IMR-90 (cell line): ENCODE measurements around the gene PMM1. TPM values are rescaled to one million over a fixed set of nuclear protein-coding genes. Genes with fewer than 3 reads are reported as not detected.

Source experiments
- ATAC-seq: fragments of 200-7000 bp; cut with Tn5 transposase; 2 replicates; pipeline ENCODE4 v1.9.1; 2020; ENCODE audit warnings: low read depth, mild to moderate bottlenecking, moderate library complexity
- BruUV-seq: library from RNA; stranded (reverse); fragments of 400-500 nt; replicated peaks from 2 replicates; lab custom pipeline; 2021; lab: Mats Ljungman, UMichigan
- CTCF ChIA-PET: fragments of 300-600 bp; formaldehyde crosslinking; extraction: SDS; loops from one replicate; lab custom pipeline; 2021; ENCODE audit warnings: antibody characterized with exemption; lab: Yijun Ruan, JAX
- POLR2A ChIA-PET: fragments of 300-600 bp; sonication (Branson Sonifier 250); formaldehyde crosslinking; loops from one replicate; lab custom pipeline; 2022; ENCODE audit warnings: antibody characterized with exemption; ENCODE audit not compliant: unreplicated experiment; lab: Charles Lee
- DNase-seq: peaks from one replicate; pipeline ENCODE4 v3.0.0; 2013
- H2AFZ ChIP-seq: replicated peaks from 2 replicates; pipeline ENCODE3; 2013; ENCODE audit warnings: low read length, mild to moderate bottlenecking; ENCODE audit not compliant: poor library complexity
- H2AK5ac ChIP-seq: 2 replicates; pipeline ENCODE4 v1.6.1; 2013; ENCODE audit warnings: low read depth, low read length, inconsistent platforms
- H2AK9ac ChIP-seq: replicated peaks from 2 replicates; pipeline ENCODE3; 2013; ENCODE audit warnings: mild to moderate bottlenecking, low read depth, low read length, moderate library complexity; ENCODE audit not compliant: poor library complexity
- H2BK120ac ChIP-seq: 2 replicates; pipeline ENCODE4 v1.6.1; 2013; ENCODE audit warnings: low read depth, low read length, inconsistent platforms
- H2BK15ac ChIP-seq: 3 replicates; pipeline ENCODE4 v1.6.1; 2013; ENCODE audit warnings: low read depth, low read length, inconsistent platforms
- H2BK20ac ChIP-seq: 2 replicates; pipeline ENCODE4 v1.6.1; 2013; ENCODE audit warnings: low read depth, mild to moderate bottlenecking, inconsistent platforms, low read length, moderate library complexity
- H2BK5ac ChIP-seq: 2 replicates; pipeline ENCODE4 v1.6.1; 2013; ENCODE audit warnings: mild to moderate bottlenecking, low read depth, low read length, inconsistent platforms; ENCODE audit not compliant: poor library complexity, severe bottlenecking
- H3K14ac ChIP-seq: replicated peaks from 2 replicates; pipeline ENCODE4 v1.6.1; 2013; ENCODE audit warnings: low read depth, low read length, inconsistent platforms
- H3K18ac ChIP-seq: 2 replicates; pipeline ENCODE4 v1.6.1; 2013; ENCODE audit warnings: low read depth, low read length, control low read depth
- H3K23ac ChIP-seq: 2 replicates; pipeline ENCODE4 v1.6.1; 2013; ENCODE audit warnings: low read depth, low read length, inconsistent platforms
- H3K27ac ChIP-seq: 2 replicates; pipeline ENCODE4 v1.5.1; 2013; ENCODE audit warnings: mild to moderate bottlenecking, control low read depth, low read length; ENCODE audit not compliant: insufficient read depth
- H3K27me3 ChIP-seq: 2 replicates; pipeline ENCODE4 v1.6.1; 2013; ENCODE audit warnings: low read length; ENCODE audit not compliant: control insufficient read depth, insufficient read depth
- H3K36me3 ChIP-seq: 2 replicates; pipeline ENCODE4 v1.6.1; 2013; ENCODE audit warnings: low read length, mixed read lengths; ENCODE audit not compliant: control insufficient read depth, insufficient read depth
- H3K4ac ChIP-seq: 2 replicates; pipeline ENCODE4 v1.6.1; 2013; ENCODE audit warnings: low read depth, low read length, inconsistent platforms
- H3K4me1 ChIP-seq: 2 replicates; pipeline ENCODE4 v1.6.1; 2013; ENCODE audit warnings: low read length, mixed read lengths; ENCODE audit not compliant: control insufficient read depth, insufficient read depth
- H3K4me2 ChIP-seq: 2 replicates; pipeline ENCODE4 v1.6.1; 2013; ENCODE audit warnings: low read depth, mild to moderate bottlenecking, control low read depth, low read length, moderate library complexity
- H3K4me3 ChIP-seq: 2 replicates; pipeline ENCODE4 v1.5.1; 2013; ENCODE audit warnings: low read depth, mild to moderate bottlenecking, control low read depth, low read length, moderate library complexity; ENCODE audit not compliant: insufficient read depth
- H3K56ac ChIP-seq: 2 replicates; pipeline ENCODE4 v1.6.1; 2013; ENCODE audit warnings: low read length, inconsistent platforms; ENCODE audit not compliant: insufficient read depth; ENCODE audit errors: extremely low read depth
- H3K79me1 ChIP-seq, 2 experiments: 2 replicates each; pipeline ENCODE4 v1.6.1; 2013; ENCODE audit warnings: low read length in 2 of 2, inconsistent platforms in 1 of 2, low read depth in 1 of 2
- H3K9ac ChIP-seq: 2 replicates; pipeline ENCODE4 v1.6.1; 2013; ENCODE audit warnings: low read depth, low read length, control low read depth
- H3K9me1 ChIP-seq: 2 replicates; pipeline ENCODE4 v1.6.1; 2013; ENCODE audit warnings: low read length, inconsistent platforms; ENCODE audit not compliant: insufficient read depth
- H3K9me3 ChIP-seq: 2 replicates; pipeline ENCODE4 v1.6.1; 2013; ENCODE audit warnings: low read length; ENCODE audit not compliant: control insufficient read depth, insufficient read depth
- H4K20me1 ChIP-seq: 2 replicates; pipeline ENCODE4 v1.6.1; 2013; ENCODE audit warnings: low read length, inconsistent platforms; ENCODE audit not compliant: insufficient read depth
- H4K5ac ChIP-seq: 2 replicates; pipeline ENCODE4 v1.6.1; 2013; ENCODE audit warnings: mild to moderate bottlenecking, low read depth, low read length, control low read depth
- H4K8ac ChIP-seq, 2 experiments: 2 replicates each; pipeline ENCODE4 v1.6.1; 2013; ENCODE audit warnings: low read depth in 2 of 2, low read length in 2 of 2, control low read depth in 1 of 2, inconsistent platforms in 1 of 2
- H4K91ac ChIP-seq: 2 replicates; pipeline ENCODE4 v1.6.1; 2013; ENCODE audit warnings: low read depth, low read length, inconsistent platforms; ENCODE audit not compliant: insufficient read depth
- CEBPB ChIP-seq: IDR thresholded peaks from 2 replicates; pipeline ENCODE4 v1.6.1; 2012; ENCODE audit warnings: low read depth, low read length, improper control_type of control experiment
- CTCF ChIP-seq: conservative IDR thresholded peaks from 2 replicates; pipeline ENCODE4 v1.5.1; 2012; ENCODE audit warnings: mild to moderate bottlenecking, low read depth, low read length, improper control_type of control experiment
- MAZ ChIP-seq: IDR thresholded peaks from 2 replicates; pipeline ENCODE4 v1.6.1; 2012; ENCODE audit warnings: low read depth, mild to moderate bottlenecking, low read length, improper control_type of control experiment, moderate library complexity, borderline replicate concordance
- NFE2L2 ChIP-seq: fragments of 150-350 bp; IDR thresholded peaks from 2 replicates; pipeline ENCODE4 v1.6.1; 2016; ENCODE audit warnings: low read depth, mild to moderate bottlenecking, low read length
- RAD21 ChIP-seq: IDR thresholded peaks from 2 replicates; pipeline ENCODE4 v1.6.1; 2012; ENCODE audit warnings: low read length, improper control_type of control experiment
- SMC3 ChIP-seq: fragments of 150-350 bp; IDR thresholded peaks from 2 replicates; pipeline ENCODE4 v1.6.1; 2016; ENCODE audit warnings: low read depth, mild to moderate bottlenecking, antibody characterized with exemption, low read length, moderate library complexity
- WGBS, 2 experiments: methylation state at CpG; one replicate each; pipeline versions ENCODE4 v1.1.5 to v1.1.7; 2013; ENCODE audit warnings: missing lambda C conversion rate in 2 of 2; ENCODE audit not compliant: insufficient read length in 1 of 2; ENCODE audit errors: extremely low coverage in 2 of 2; 5-methylcytosine and 5-hydroxymethylcytosine counted together
- dilution Hi-C: fragments of 300-500 bp; cut with HindIII; formaldehyde crosslinking; loops from one replicate; pipeline ENCODE4 v1.14.3; 2018; ENCODE audit warnings: low sequenced_read_pairs; ENCODE audit not compliant: unreplicated experiment
- in situ Hi-C: fragments of 300-500 bp; cut with MboI; formaldehyde crosslinking; loops from 3 replicates; pipeline ENCODE4 v1.14.3; 2019; ENCODE audit warnings: low sequenced_read_pairs, inconsistent platforms, mixed read lengths
- intact Hi-C: fragments of 100-400 bp; cut with micrococcal nuclease; formaldehyde crosslinking; loops from 2 replicates; pipeline ENCODE4 v1.10.0; 2022
- polyA plus RNA-seq, 3 experiments: library from polyadenylated mRNA; depleted of rRNA; stranded (reverse); fragments of >200 nt; gene quantifications; 2 replicates each; pipeline ENCODE4 v1.2.3, GENCODE V29; 2012; ENCODE audit warnings: low replicate concordance in 1 of 3
- total RNA-seq: library from RNA; depleted of rRNA; stranded (reverse); fragments of >200 nt; gene quantifications from 2 replicates; pipeline ENCODE4 v1.2.3, GENCODE V29; 2012

The PMM1 gene
- total and polyA plus RNA-seq, 2 of the 4 experiments (the other 2 are of a cell fraction) = 22.8 to 92.8 TPM

DNA sequence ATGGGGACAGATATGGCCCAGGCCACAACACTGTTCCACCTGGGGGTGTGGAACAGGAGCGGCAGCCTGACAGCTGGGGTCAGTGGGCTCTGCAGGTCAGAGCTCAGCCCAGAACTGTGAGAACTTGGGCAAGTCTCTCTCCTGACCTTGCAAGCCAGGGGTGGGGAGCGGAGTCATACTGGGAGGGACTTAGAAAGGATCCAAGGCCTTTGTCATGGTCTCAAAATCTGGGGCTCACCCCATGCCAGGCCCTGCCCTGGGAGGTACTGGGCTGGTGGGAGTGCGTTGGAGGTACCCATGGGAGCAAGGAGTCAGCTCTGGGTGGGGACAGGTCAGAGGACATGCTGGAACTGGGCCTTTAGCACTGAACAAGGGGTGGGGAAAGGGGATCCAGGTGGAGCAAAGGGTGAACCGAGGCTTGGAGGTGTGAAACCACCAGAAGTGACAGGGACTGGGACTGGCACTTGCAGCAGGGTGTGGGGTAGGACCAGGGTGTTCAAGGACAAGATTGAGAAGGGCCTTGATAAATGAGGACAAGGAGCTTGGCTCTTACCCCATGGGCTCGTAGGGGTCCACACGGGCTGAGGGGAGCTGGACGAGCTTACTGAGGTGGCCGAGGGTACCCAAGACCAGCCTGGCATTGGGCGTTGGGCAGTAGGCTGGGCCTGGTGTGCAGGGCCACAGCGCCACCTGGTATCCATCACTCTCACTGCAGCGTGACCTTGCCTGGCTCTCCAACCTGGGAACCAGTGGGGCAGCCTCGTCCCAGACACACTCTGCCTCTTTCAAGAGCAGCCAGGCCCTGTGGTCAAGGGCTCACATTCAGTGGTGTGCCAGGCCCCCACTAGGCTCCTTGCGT is 7.4 kb upstream of the PMM1 start:
- TF ChIP-seq NFE2L2 (no peak), RAD21 (peak; percentile 86), CTCF (peak; percentile 74), CEBPB (no peak), MAZ (no peak), SMC3 (peak; percentile 72)
- Histone ChIP-seq H3K23ac (no peak overlapping the region), H2AK5ac (peak overlapping the region; percentile 91), H4K20me1 (peaks cover 11% of the 10 kb centered on the region), H4K8ac (peak overlapping the region in 1 of 2 experiments; percentile 75; a peak in 2 of 4 replicates), H2BK15ac (peak overlapping the region; percentile 41; the same call in 1 of the 3 replicates), H4K91ac (0 out of 2 replicates have a peak overlapping the region, but pooled peaks have one; percentile 18), H3K9ac (no peak overlapping the region), H3K4me1 (peaks cover 14% of the 10 kb centered on the region), H3K4ac (peak overlapping the region; percentile 62; the same call in 1 of the 2 replicates), H3K14ac (no peak overlapping the region), H2AK9ac (peak overlapping the region; percentile 55), H3K9me3 (no peaks in the 10 kb centered on the region), H3K18ac (no peak overlapping the region), H3K4me2 (no peak overlapping the region), H3K27me3 (no peaks in the 10 kb centered on the region), H2AFZ (peak overlapping the region; percentile 28), H2BK20ac (no peak overlapping the region), H3K79me1 (peaks cover 0 to 26% of the 10 kb centered on the region in 2 experiments; a peak in 2 of 4 replicates), H2BK120ac (peak overlapping the region; percentile 51), H3K56ac (no peak overlapping the region), H3K4me3 (no peak overlapping the region), H3K9me1 (no peaks in the 10 kb centered on the region; the same call in 1 of the 2 replicates), H3K36me3 (peaks cover 14% of the 10 kb centered on the region), H2BK5ac (peak overlapping the region; percentile 71), H3K27ac (no peak overlapping the region), H4K5ac (no peak overlapping the region)
- in situ Hi-C loops = no loop called here
- DNase-seq (peak; percentile 37), ATAC-seq (peak; percentile 75)
- BruUV-seq = no TSS peak
- dilution Hi-C loops = no loop called here
- WGBS, 2 experiments = 30% methylated on average over 6 of the region's 13 CpGs; no CpG with 5 or more reads in 1 of the 2 experiments
- intact Hi-C loops = loop anchor here (1.0 kb wide), 1 partner anchor 64 kb away; no protein-coding TSS in a partner anchor
- ChIA-PET POLR2A (no interaction called here), CTCF (interaction anchor here (0.6 to 1.8 kb wide), 5 partner anchors 8 to 285 kb away, joined by 3 to 7 read pairs (median 5); partner anchors contain the start of gene PMM1)
